ENCODE data around the gene RFX1.

RFX1 gene

GRCh38 chr19:13918726-13919411, 87.3 kb downstream of the RFX1 start:
- TF ChIP-seq BACH2 (CRISPR knock-in tag; IDR thresholded peaks at IDR 0.05; ENCODE audit: borderline replicate concordance) = no peak
- TF ChIP-seq ZNF565 (CRISPR knock-in tag; conservative IDR thresholded peaks at IDR 0.05; ENCODE audit: low read depth) = no peak
- TF ChIP-seq OSR1 (CRISPR knock-in tag; IDR thresholded peaks at IDR 0.05) = no peak
- no peak for TF ChIP-seq TSHZ2 (CRISPR knock-in tag; IDR thresholded peaks at IDR 0.05)
- no peak for TF ChIP-seq TCF4 (CRISPR knock-in tag; IDR thresholded peaks at IDR 0.05; ENCODE audit: borderline replicate concordance)
- TF ChIP-seq GLIS3 (CRISPR knock-in tag; IDR thresholded peaks at IDR 0.05) = no peak
- TF ChIP-seq ZFP3 (CRISPR knock-in tag; IDR thresholded peaks at IDR 0.05) = no peak
- no peak for TF ChIP-seq ARNTL (CRISPR knock-in tag; IDR thresholded peaks at IDR 0.05; ENCODE audit: borderline replicate concordance, low read depth)
- no peak for TF ChIP-seq PATZ1 (CRISPR knock-in tag; IDR thresholded peaks at IDR 0.05; ENCODE audit: borderline replicate concordance)
- TF ChIP-seq PPARA (CRISPR knock-in tag; IDR thresholded peaks at IDR 0.05; ENCODE audit: borderline replicate concordance) = no peak
- TF ChIP-seq, protein P1, sequence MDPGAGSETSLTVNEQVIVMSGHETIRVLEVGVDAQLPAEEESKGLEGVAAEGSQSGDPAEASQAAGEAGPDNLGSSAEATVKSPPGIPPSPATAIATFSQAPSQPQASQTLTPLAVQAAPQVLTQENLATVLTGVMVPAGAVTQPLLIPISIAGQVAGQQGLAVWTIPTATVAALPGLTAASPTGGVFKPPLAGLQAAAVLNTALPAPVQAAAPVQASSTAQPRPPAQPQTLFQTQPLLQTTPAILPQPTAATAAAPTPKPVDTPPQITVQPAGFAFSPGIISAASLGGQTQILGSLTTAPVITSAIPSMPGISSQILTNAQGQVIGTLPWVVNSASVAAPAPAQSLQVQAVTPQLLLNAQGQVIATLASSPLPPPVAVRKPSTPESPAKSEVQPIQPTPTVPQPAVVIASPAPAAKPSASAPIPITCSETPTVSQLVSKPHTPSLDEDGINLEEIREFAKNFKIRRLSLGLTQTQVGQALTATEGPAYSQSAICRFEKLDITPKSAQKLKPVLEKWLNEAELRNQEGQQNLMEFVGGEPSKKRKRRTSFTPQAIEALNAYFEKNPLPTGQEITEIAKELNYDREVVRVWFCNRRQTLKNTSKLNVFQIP (CRISPR knock-in tag; IDR thresholded peaks at IDR 0.05; ENCODE audit: borderline replicate concordance, low read depth) = no peak
- no peak for TF ChIP-seq ISL1 (CRISPR knock-in tag; IDR thresholded peaks at IDR 0.05)
- no peak for TF ChIP-seq ZNF70 (CRISPR knock-in tag; IDR thresholded peaks at IDR 0.05)
- TF ChIP-seq ZNF8 (CRISPR knock-in tag; IDR thresholded peaks at IDR 0.05) = no peak
- TF ChIP-seq CSDC2 (CRISPR knock-in tag; IDR thresholded peaks at IDR 0.05) = no peak
- TF ChIP-seq ESRRG (CRISPR knock-in tag; IDR thresholded peaks at IDR 0.05) = no peak
- TF ChIP-seq ZC3H10 (CRISPR knock-in tag; IDR thresholded peaks at IDR 0.05) = no peak
- TF ChIP-seq RARB (CRISPR knock-in tag; IDR thresholded peaks at IDR 0.05) = no peak

GRCh38 chr19:13917888-13918406, 88.2 kb downstream of the RFX1 start:
- no peak for TF ChIP-seq TCF4 (CRISPR knock-in tag; IDR thresholded peaks at IDR 0.05; ENCODE audit: borderline replicate concordance)
- ATAC-seq = no peak

More at GRCh38 chr19:13918726-13919411, 87.3 kb downstream of the RFX1 start:
- ATAC-seq = no peak

- TF ChIP-seq TCF4 (CRISPR knock-in tag; IDR thresholded peaks at IDR 0.05; ENCODE audit: borderline replicate concordance) = no peak
- TF ChIP-seq PATZ1 (CRISPR knock-in tag; IDR thresholded peaks at IDR 0.05; ENCODE audit: borderline replicate concordance) = no peak
- TF ChIP-seq SNAI2 (CRISPR knock-in tag; IDR thresholded peaks at IDR 0.05) = no peak
- TF ChIP-seq OSR1 (CRISPR knock-in tag; IDR thresholded peaks at IDR 0.05) = no peak
- TF ChIP-seq ARNTL (CRISPR knock-in tag; IDR thresholded peaks at IDR 0.05; ENCODE audit: borderline replicate concordance, low read depth) = no peak
Measured at GRCh38 chr19:13914777-13915176, 91.3 kb downstream of the RFX1 start.

GRCh38 chr19:13913352-13913751, 92.8 kb downstream of the RFX1 start:
- TF ChIP-seq, protein P1 (CRISPR knock-in tag; IDR thresholded peaks at IDR 0.05; ENCODE audit: borderline replicate concordance, low read depth) = no peak
- TF ChIP-seq ISL1 (CRISPR knock-in tag; IDR thresholded peaks at IDR 0.05) = no peak
- no peak for TF ChIP-seq TCF4 (CRISPR knock-in tag; IDR thresholded peaks at IDR 0.05; ENCODE audit: borderline replicate concordance)
- no peak for ATAC-seq

More at GRCh38 chr19:13914777-13915176, 91.3 kb downstream of the RFX1 start:
- no peak for ATAC-seq

All from SK-N-SH treated with all-trans-retinoic acid at 6 μM for 48 hours (cell line).